ENCODE measurements around the gene CLNK. TPM values are rescaled to one million over a fixed set of nuclear protein-coding genes. Genes with fewer than 3 reads are reported as not detected.

Gene CLNK
- total RNA-seq, 4 donors from 2014 or later: not detected

GRCh38 chr4:10612476-10612875 lies 72.1 kb downstream of the CLNK start:
- no peaks in the 10 kb centered on the region for H3K4me1 ChIP-seq
- no peak overlapping the region for H3K4me3 ChIP-seq (replicated peaks in 1 of 3)
- intact Hi-C loops (cut with DNase I): no loop called here
- DNase-seq: no peak
- 95 to 96% methylated on average over 2 of the region's 2 CpGs for WGBS, 2 donors
- H3K27me3 ChIP-seq: no peaks in the 10 kb centered on the region
- no peaks in the 10 kb centered on the region for H3K36me3 ChIP-seq
- no peak for TF ChIP-seq POLR2A (IDR thresholded peaks at IDR 0.05)
- TF ChIP-seq, protein P1, sequence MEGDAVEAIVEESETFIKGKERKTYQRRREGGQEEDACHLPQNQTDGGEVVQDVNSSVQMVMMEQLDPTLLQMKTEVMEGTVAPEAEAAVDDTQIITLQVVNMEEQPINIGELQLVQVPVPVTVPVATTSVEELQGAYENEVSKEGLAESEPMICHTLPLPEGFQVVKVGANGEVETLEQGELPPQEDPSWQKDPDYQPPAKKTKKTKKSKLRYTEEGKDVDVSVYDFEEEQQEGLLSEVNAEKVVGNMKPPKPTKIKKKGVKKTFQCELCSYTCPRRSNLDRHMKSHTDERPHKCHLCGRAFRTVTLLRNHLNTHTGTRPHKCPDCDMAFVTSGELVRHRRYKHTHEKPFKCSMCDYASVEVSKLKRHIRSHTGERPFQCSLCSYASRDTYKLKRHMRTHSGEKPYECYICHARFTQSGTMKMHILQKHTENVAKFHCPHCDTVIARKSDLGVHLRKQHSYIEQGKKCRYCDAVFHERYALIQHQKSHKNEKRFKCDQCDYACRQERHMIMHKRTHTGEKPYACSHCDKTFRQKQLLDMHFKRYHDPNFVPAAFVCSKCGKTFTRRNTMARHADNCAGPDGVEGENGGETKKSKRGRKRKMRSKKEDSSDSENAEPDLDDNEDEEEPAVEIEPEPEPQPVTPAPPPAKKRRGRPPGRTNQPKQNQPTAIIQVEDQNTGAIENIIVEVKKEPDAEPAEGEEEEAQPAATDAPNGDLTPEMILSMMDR (IDR thresholded peaks at IDR 0.05): no peak
- no peak overlapping the region for H3K27ac ChIP-seq
- no peaks in the 10 kb centered on the region for H3K9me3 ChIP-seq

DNA sequence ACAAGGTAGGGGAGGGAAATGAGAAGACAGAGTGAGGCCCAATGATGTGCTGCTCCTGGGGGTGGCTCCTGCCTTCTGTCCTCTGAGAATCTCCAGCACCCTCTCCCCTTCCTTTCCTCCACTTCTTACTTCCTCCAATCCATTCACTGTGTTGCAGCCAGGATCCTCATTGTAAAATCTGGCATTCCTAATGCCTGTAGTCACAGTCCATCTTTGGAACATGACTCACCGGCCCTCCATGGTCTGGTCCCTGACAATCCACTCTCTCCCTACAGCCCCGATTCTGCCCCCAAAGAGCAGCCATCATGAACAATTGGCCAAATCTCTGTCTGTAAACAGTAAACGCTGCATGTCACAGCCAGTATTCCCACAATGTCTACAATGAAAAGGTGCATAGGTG lies 72.9 kb downstream of the CLNK start:
- intact Hi-C loops (cut with DNase I): no loop called here
- WGBS, 2 donors: 70 to 76% methylated on average over 3 of the region's 3 CpGs
- Histone ChIP-seq H3K4me3 (replicated peaks in 1 of 3) (no peak overlapping the region), H3K9me3 (no peaks in the 10 kb centered on the region), H3K36me3 (no peaks in the 10 kb centered on the region), H3K4me1 (no peaks in the 10 kb centered on the region), H3K27ac (no peak overlapping the region), H3K27me3 (no peaks in the 10 kb centered on the region)
- no peak for TF ChIP-seq POLR2A (IDR thresholded peaks at IDR 0.05)
- TF ChIP-seq, protein P1 (IDR thresholded peaks at IDR 0.05): no peak
- no peak for DNase-seq

DNA sequence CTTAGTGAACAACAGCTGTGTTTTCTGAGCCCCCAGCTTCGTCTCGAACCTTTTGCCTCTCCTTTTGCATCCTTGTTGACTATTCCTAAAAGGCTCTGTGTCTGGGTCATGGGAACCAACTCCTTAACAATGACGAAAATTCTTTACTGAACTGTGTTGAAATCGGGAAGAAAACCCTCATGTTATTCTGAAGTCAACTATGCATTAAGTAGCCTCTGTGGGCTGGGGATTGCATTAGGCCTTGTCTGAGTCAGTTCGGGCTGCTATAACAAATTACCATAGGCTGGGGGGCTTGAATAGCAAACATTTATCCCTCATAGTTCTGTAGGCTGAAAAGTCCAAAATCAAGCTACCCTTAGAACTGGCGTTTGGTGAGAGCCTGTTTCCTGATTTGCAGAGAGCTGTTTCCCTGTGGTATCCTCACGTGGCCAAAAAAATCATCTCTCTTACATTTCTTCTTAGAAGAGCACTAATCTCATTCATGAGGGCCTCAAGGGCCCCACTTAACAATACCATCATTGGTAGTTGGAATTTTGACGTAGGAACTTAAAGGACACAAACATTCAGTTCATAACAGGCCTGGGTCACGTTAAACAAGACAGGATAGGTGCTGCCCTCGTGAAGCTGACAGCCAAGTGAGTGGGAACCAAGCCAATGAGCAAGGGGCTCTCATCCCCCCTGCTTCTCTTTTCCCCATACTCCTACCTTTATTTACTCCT lies 75.9 kb downstream of the CLNK start:
- Histone ChIP-seq H3K27ac (no peak overlapping the region), H3K4me1 (no peaks in the 10 kb centered on the region), H3K4me3 (replicated peaks in 1 of 3) (no peak overlapping the region), H3K27me3 (no peaks in the 10 kb centered on the region), H3K36me3 (no peaks in the 10 kb centered on the region), H3K9me3 (no peaks in the 10 kb centered on the region)
- TF ChIP-seq, protein P1 (IDR thresholded peaks at IDR 0.05): no peak
- TF ChIP-seq POLR2A (IDR thresholded peaks at IDR 0.05): no peak
- DNase-seq: no peak
- intact Hi-C loops (cut with DNase I): no loop called here
- WGBS, 2 donors: 84 to 85% methylated on average over 10 of the region's 10 CpGs

GRCh38 chr4:10607206-10607605 lies 77.4 kb downstream of the CLNK start:
- intact Hi-C loops (cut with DNase I): no loop called here

More at GRCh38 chr4:10607206-10607605, 77.4 kb downstream of the CLNK start:
- no peaks in the 10 kb centered on the region for H3K27me3 ChIP-seq
- H3K36me3 ChIP-seq: no peaks in the 10 kb centered on the region
- no peak for DNase-seq
- no peaks in the 10 kb centered on the region for H3K9me3 ChIP-seq
- WGBS, 2 donors: 84 to 98% methylated on average over 3 of the region's 3 CpGs
- TF ChIP-seq POLR2A (IDR thresholded peaks at IDR 0.05): no peak
- TF ChIP-seq, protein P1 (IDR thresholded peaks at IDR 0.05): no peak
- no peak overlapping the region for H3K27ac ChIP-seq
- no peak overlapping the region for H3K4me3 ChIP-seq (replicated peaks in 1 of 3)
- no peaks in the 10 kb centered on the region for H3K4me1 ChIP-seq
